Astrocyte (in vitro differentiated cells and primary cell): ENCODE measurements around the gene SORBS2. TPM values are rescaled to one million over a fixed set of nuclear protein-coding genes. Genes with fewer than 3 reads are reported as not detected.

ENCODE experiments used
- DNase-seq: peaks from one replicate; pipeline ENCODE4 v3.0.0-alpha.2; 2010; ENCODE audit warnings: low read depth
- FAIRE-seq: peaks from 2 replicates; lab custom pipeline; 2011; peaks lifted over from hg19 to GRCh38; lab: Jason Lieb, UNC
- H2AFZ ChIP-seq: 2 replicates; pipeline ENCODE4 v1.6.0; 2012; ENCODE audit warnings: low read depth, low read length, inconsistent platforms
- H3K27ac ChIP-seq: 2 replicates; pipeline ENCODE4 v1.5.1; 2011; ENCODE audit warnings: low read depth, low read length, inconsistent platforms
- H3K27me3 ChIP-seq: 2 replicates; pipeline ENCODE4 v1.6.0; 2011; ENCODE audit warnings: low read length, inconsistent platforms; ENCODE audit not compliant: insufficient read depth
- H3K36me3 ChIP-seq: 2 replicates; pipeline ENCODE4 v1.5.1; 2011; ENCODE audit warnings: low read length, inconsistent platforms; ENCODE audit not compliant: insufficient read depth
- H3K4me1 ChIP-seq: 2 replicates; pipeline ENCODE4 v1.5.1; 2011; ENCODE audit warnings: low read length, inconsistent platforms; ENCODE audit not compliant: insufficient read depth
- H3K4me2 ChIP-seq: 2 replicates; pipeline ENCODE4 v1.6.0; 2012; ENCODE audit warnings: low read length, inconsistent platforms
- H3K4me3 ChIP-seq: 2 replicates; pipeline ENCODE4 v1.5.1; 2011; ENCODE audit warnings: low read depth, mild to moderate bottlenecking, low read length, inconsistent platforms; ENCODE audit not compliant: insufficient read depth
- H3K79me2 ChIP-seq: 2 replicates; pipeline ENCODE4 v1.6.0; 2012; ENCODE audit warnings: mild to moderate bottlenecking, low read length, inconsistent platforms; ENCODE audit not compliant: insufficient read depth
- H3K9ac ChIP-seq: 2 replicates; pipeline ENCODE4 v1.6.0; 2012; ENCODE audit warnings: mild to moderate bottlenecking, low read length, inconsistent platforms
- H3K9me3 ChIP-seq: 2 replicates; pipeline ENCODE4 v1.5.1; 2012; ENCODE audit warnings: low read depth, mild to moderate bottlenecking, low read length, inconsistent platforms; ENCODE audit not compliant: insufficient read depth
- H4K20me1 ChIP-seq: 2 replicates; pipeline ENCODE4 v1.6.0; 2012; ENCODE audit warnings: low read length, inconsistent platforms; ENCODE audit not compliant: insufficient read depth
- H3K27ac Mint-ChIP-seq: one replicate; pipeline ENCODE4 v1.8.0; 2021; ENCODE audit warnings: mild to moderate bottlenecking, mixed read lengths; ENCODE audit not compliant: unreplicated experiment
- H3K27me3 Mint-ChIP-seq: one replicate; pipeline ENCODE4 v1.8.0; 2021; ENCODE audit warnings: low read depth, mixed read lengths; ENCODE audit not compliant: unreplicated experiment
- H3K36me3 Mint-ChIP-seq: one replicate; pipeline ENCODE4 v1.8.0; 2021; ENCODE audit warnings: low read depth, mixed read lengths; ENCODE audit not compliant: unreplicated experiment
- H3K4me1 Mint-ChIP-seq: one replicate; pipeline ENCODE4 v1.8.0; 2021; ENCODE audit warnings: low read depth, mixed read lengths; ENCODE audit not compliant: unreplicated experiment
- H3K4me3 Mint-ChIP-seq: one replicate; pipeline ENCODE4 v1.8.0; 2021; ENCODE audit warnings: mild to moderate bottlenecking, moderate library complexity, mixed read lengths; ENCODE audit not compliant: unreplicated experiment
- H3K9me3 Mint-ChIP-seq: one replicate; pipeline ENCODE4 v1.8.0; 2021; ENCODE audit warnings: mild to moderate bottlenecking, mixed read lengths; ENCODE audit not compliant: unreplicated experiment
- EZH2 ChIP-seq: IDR thresholded peaks from 2 replicates; pipeline ENCODE4 v1.6.1; 2012; ENCODE audit warnings: mild to moderate bottlenecking, low read length, inconsistent platforms; ENCODE audit not compliant: insufficient read depth
- total RNA-seq: library from RNA; stranded (reverse); gene quantifications from 2 replicates; pipeline ENCODE4 v1.2.1, GENCODE V29; 2021
- TF ChIP-seq, protein P1 (sequence below): IDR thresholded peaks from 2 replicates; pipeline ENCODE4 v1.5.1; 2011; ENCODE audit warnings: low read depth, mild to moderate bottlenecking, inconsistent platforms, low read length, moderate library complexity; ENCODE audit not compliant: insufficient read depth

The SORBS2 gene
- total RNA-seq, 1 donor from 2014 or later, result 97.4 TPM

DNA sequence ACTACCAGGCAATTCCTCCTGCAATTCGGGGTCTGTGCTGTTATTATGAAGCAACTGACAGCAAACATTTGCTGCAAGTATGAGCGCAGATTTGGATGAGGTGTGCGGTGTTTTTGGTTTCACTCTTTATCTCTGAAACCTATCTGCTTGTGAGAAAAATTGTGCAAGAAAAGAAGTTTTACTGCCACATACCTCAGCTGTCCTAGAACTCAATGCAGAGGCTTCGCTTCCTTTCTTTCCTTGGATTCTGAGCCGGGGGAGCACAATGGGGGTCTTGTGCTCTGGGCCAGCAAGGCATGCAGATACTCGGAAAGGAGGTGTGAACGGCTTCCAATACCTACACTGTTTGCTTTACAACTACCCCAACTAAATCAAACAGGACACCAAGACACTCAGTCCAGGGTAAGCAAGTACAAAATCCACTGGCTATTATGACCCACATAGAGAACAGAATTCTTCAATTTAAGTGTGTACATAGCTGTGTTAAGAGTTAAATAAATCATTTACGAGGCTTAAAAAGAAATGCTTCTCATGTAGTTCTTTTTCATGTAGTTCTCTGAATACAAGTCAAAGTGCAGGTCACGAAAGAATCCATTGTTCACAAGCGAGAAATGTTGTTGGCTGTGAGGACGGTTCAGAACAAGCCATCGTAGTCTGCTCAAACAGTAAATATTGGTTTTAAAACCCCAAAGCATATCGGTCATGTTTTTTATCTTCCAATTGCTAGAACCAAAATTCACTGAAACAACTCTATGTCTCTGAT lies 1.1 kb downstream of the SORBS2 start:
- Histone ChIP-seq H3K4me2 (peak overlapping the region; percentile 84), H3K79me2 (no peaks in the 10 kb centered on the region), H3K4me1 (peaks cover 11% of the 10 kb centered on the region), H3K9me3 (no peaks in the 10 kb centered on the region), H3K27ac (no peak overlapping the region), H3K9ac (peak overlapping the region; percentile 49), H3K36me3 (no peaks in the 10 kb centered on the region), H4K20me1 (no peaks in the 10 kb centered on the region), H2AFZ (peak overlapping the region; percentile 80), H3K27me3 (no peaks in the 10 kb centered on the region), H3K4me3 (peak overlapping the region; percentile 63)
- Mint-ChIP-seq H3K4me1 (peaks cover 30% of the 10 kb centered on the region), H3K4me3 (peak overlapping the region; percentile 81), H3K36me3 (no peaks in the 10 kb centered on the region), H3K27me3 (no peaks in the 10 kb centered on the region), H3K9me3 (peaks cover 2% of the 10 kb centered on the region), H3K27ac (peak overlapping the region; percentile 68)
- FAIRE-seq (peak; percentile 56), DNase-seq (no peak)
- TF ChIP-seq, protein P1, sequence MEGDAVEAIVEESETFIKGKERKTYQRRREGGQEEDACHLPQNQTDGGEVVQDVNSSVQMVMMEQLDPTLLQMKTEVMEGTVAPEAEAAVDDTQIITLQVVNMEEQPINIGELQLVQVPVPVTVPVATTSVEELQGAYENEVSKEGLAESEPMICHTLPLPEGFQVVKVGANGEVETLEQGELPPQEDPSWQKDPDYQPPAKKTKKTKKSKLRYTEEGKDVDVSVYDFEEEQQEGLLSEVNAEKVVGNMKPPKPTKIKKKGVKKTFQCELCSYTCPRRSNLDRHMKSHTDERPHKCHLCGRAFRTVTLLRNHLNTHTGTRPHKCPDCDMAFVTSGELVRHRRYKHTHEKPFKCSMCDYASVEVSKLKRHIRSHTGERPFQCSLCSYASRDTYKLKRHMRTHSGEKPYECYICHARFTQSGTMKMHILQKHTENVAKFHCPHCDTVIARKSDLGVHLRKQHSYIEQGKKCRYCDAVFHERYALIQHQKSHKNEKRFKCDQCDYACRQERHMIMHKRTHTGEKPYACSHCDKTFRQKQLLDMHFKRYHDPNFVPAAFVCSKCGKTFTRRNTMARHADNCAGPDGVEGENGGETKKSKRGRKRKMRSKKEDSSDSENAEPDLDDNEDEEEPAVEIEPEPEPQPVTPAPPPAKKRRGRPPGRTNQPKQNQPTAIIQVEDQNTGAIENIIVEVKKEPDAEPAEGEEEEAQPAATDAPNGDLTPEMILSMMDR, result no peak
- TF ChIP-seq EZH2, result no peak

DNA sequence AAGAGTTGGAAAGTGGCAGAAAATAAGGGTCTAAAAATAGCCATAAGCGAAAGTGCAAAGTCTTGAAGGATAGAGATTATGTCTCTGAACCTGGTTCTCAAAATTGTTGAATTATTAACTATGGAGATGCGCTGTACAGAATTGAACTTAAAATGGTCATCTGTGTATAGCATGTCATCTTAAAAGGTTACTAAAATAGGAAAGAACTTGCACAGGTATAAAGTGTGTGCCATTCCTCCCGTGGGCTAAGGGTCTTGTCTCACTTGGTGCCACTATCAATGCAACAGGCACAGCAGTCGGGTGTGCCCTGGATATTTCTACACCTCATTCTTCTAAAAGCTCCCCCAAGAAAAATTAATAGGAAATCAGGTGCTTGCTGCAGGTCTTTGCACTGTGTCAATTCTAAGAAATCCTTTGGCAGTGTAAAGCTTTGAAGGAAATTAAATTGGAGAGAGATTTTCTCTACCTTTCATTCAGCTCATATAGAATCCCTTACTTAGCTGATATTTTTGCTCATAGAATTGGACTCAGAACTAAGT lies 2.4 kb downstream of the SORBS2 start:
- H4K20me1 ChIP-seq, result no peaks in the 10 kb centered on the region
- no peaks in the 10 kb centered on the region for H3K9me3 ChIP-seq
- no peak overlapping the region for H2AFZ ChIP-seq
- no peaks in the 10 kb centered on the region for H3K79me2 ChIP-seq
- Mint-ChIP-seq H3K4me1 (peaks cover 30% of the 10 kb centered on the region), H3K36me3 (no peaks in the 10 kb centered on the region), H3K27me3 (no peaks in the 10 kb centered on the region), H3K4me3 (peak overlapping the region; percentile 7), H3K27ac (no peak overlapping the region), H3K9me3 (no peaks in the 10 kb centered on the region)
- H3K36me3 ChIP-seq, result no peaks in the 10 kb centered on the region
- H3K27ac ChIP-seq, result no peak overlapping the region
- no peak overlapping the region for H3K4me3 ChIP-seq
- FAIRE-seq (no peak), DNase-seq (no peak)
- peaks cover 11% of the 10 kb centered on the region for H3K4me1 ChIP-seq
- TF ChIP-seq EZH2, result no peak
- TF ChIP-seq, protein P1, result no peak
- no peaks in the 10 kb centered on the region for H3K27me3 ChIP-seq
- H3K9ac ChIP-seq, result no peak overlapping the region
- H3K4me2 ChIP-seq, result no peak overlapping the region

DNA sequence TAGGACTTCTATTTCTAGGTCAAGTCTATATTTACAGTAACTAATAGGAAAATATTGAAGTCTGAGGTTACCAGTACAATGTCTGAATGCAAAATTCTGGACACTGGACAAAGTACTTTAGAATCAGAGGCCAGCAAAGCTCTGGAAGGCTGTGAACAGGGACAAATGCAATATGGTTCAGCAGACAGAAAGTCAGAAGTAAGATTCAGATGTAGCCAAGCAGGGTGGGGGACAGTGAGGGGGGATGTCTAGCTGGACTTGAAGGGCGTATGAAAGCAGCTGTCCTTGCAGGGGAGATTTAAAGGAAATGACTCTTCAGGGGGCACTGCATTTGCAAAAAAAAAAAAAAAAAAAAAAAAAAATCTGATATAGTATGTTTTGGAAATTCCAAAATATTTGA lies 2.9 kb downstream of the SORBS2 start:
- FAIRE-seq, result no peak
- H2AFZ ChIP-seq, result no peak overlapping the region
- Mint-ChIP-seq H3K9me3 (no peaks in the 10 kb centered on the region), H3K27me3 (no peaks in the 10 kb centered on the region), H3K4me3 (peak overlapping the region; percentile 40), H3K36me3 (no peaks in the 10 kb centered on the region), H3K27ac (no peak overlapping the region), H3K4me1 (peaks cover 30% of the 10 kb centered on the region)
- no peak overlapping the region for H3K9ac ChIP-seq
- TF ChIP-seq, protein P1, result no peak
- TF ChIP-seq EZH2, result no peak
- no peak overlapping the region for H3K4me2 ChIP-seq
- no peaks in the 10 kb centered on the region for H3K27me3 ChIP-seq
- H3K9me3 ChIP-seq, result no peaks in the 10 kb centered on the region
- H4K20me1 ChIP-seq, result no peaks in the 10 kb centered on the region
- no peaks in the 10 kb centered on the region for H3K79me2 ChIP-seq
- no peak overlapping the region for H3K4me3 ChIP-seq
- no peak overlapping the region for H3K27ac ChIP-seq
- H3K36me3 ChIP-seq, result no peaks in the 10 kb centered on the region
- H3K4me1 ChIP-seq, result peaks cover 11% of the 10 kb centered on the region
- DNase-seq, result no peak
